Suprapubic skin (tissue), 4 donors: ENCODE data around the gene POLRMT. TPM values are rescaled to one million over a fixed set of nuclear protein-coding genes. Genes with fewer than 3 reads are reported as not detected.

Experiments used
- DNase-seq, 2 donors: peaks; one replicate each; pipeline ENCODE4 v3.0.0-alpha.2; 2019; ENCODE audit warnings: low spot score in 2 of 2
- H3K27ac ChIP-seq: fragments of 200-600 bp; sonication (generic); one replicate; pipeline ENCODE4 v1.5.1; 2019
- H3K27me3 ChIP-seq: fragments of 200-600 bp; sonication (generic); one replicate; pipeline ENCODE4 v1.5.1; 2019
- H3K36me3 ChIP-seq: fragments of 200-600 bp; sonication (generic); one replicate; pipeline ENCODE4 v1.5.1; 2019
- H3K4me1 ChIP-seq: fragments of 200-600 bp; sonication (generic); one replicate; pipeline ENCODE4 v1.5.1; 2019
- H3K4me3 ChIP-seq: fragments of 200-600 bp; sonication (generic); one replicate; pipeline ENCODE4 v1.5.1; 2019; ENCODE audit warnings: mild to moderate bottlenecking
- H3K9me3 ChIP-seq: fragments of 200-600 bp; sonication (generic); one replicate; pipeline ENCODE4 v1.5.1; 2019
- CTCF ChIP-seq, 2 donors: fragments of 200-600 bp in 1 of 2; fragments of 450-650 bp in 1 of 2; sonication (generic) in 1 of 2; IDR thresholded peaks; one replicate each; pipeline ENCODE4 v1.5.1; 2016 to 2019; ENCODE audit warnings: antibody characterized with exemption in 2 of 2, mild to moderate bottlenecking in 1 of 2, moderate library complexity in 1 of 2
- EP300 ChIP-seq: sonication (generic); formaldehyde crosslinking; IDR thresholded peaks from one replicate; pipeline ENCODE4 v1.6.1; 2017; ENCODE audit warnings: antibody characterized with exemption
- POLR2A ChIP-seq, 2 donors: fragments of 450-650 bp; IDR thresholded peaks; one replicate each; pipeline ENCODE4 v1.6.1; 2017; ENCODE audit warnings: antibody characterized with exemption in 2 of 2, mild to moderate bottlenecking in 2 of 2, moderate library complexity in 2 of 2
- POLR2AphosphoS5 ChIP-seq, 3 donors: sonication (generic); formaldehyde crosslinking; IDR thresholded peaks; one replicate each; pipeline ENCODE4 v1.6.1; 2017; ENCODE audit warnings: antibody characterized with exemption in 3 of 3
- WGBS: methylation state at CpG from one replicate; pipeline ENCODE4 v1.1.5; 2018; 5-methylcytosine and 5-hydroxymethylcytosine counted together
- total RNA-seq, 4 donors: library from RNA; depleted of rRNA; stranded (reverse); fragments of >200 nt; gene quantifications; one replicate each; pipeline ENCODE4 v1.1.0, GENCODE V29; 2016

The POLRMT gene
- total RNA-seq, 4 donors from 2014 or later = 26.0 to 60.4 (median 46.3) TPM

GRCh38 chr19:572743-573518 lies 60.4 kb downstream of the POLRMT start:
- TF ChIP-seq POLR2AphosphoS5 (IDR thresholded peaks at IDR 0.05) = no peak
- no peak for TF ChIP-seq CTCF (IDR thresholded peaks at IDR 0.05)
- TF ChIP-seq POLR2A (IDR thresholded peaks at IDR 0.05) = no peak
- TF ChIP-seq EP300 = no peak
- H3K27ac ChIP-seq = peak overlapping the region; percentile 84
- peak overlapping the region; percentile 91 for H3K4me3 ChIP-seq
- no peaks in the 10 kb centered on the region for H3K9me3 ChIP-seq
- peaks cover 5% of the 10 kb centered on the region for H3K36me3 ChIP-seq
- peaks cover 63% of the 10 kb centered on the region for H3K4me1 ChIP-seq
- H3K27me3 ChIP-seq = no peaks in the 10 kb centered on the region
- WGBS = under 1% methylated on average over 37 of the region's 55 CpGs
- peak in 1 of 2 donors; percentile 84 for DNase-seq

- DNase-seq = peak; percentile 99
- H3K4me1 ChIP-seq = peaks cover 56% of the 10 kb centered on the region
- no peaks in the 10 kb centered on the region for H3K27me3 ChIP-seq
- H3K4me3 ChIP-seq = peak within 1 kb of the TSS; percentile 91
- no peaks in the 10 kb centered on the region for H3K9me3 ChIP-seq
- under 1% methylated on average over 16 of the region's 79 CpGs for WGBS
- TF ChIP-seq POLR2A (IDR thresholded peaks at IDR 0.05) = peak; percentile 54 to 94
- TF ChIP-seq POLR2AphosphoS5 (IDR thresholded peaks at IDR 0.05) = peak in 2 of 3 donors; percentile 32 to 87
- TF ChIP-seq EP300 = no peak
- no peak for TF ChIP-seq CTCF (IDR thresholded peaks at IDR 0.05)
- H3K27ac ChIP-seq = peak within 1 kb of the TSS; percentile 84
- no peaks in the 10 kb centered on the region for H3K36me3 ChIP-seq
Measured at GRCh38 chr19:572140-572742, 61.1 kb downstream of the POLRMT start, which contains the start of gene BSG. TSS of gene BSG (plus strand) at chr19:572596. CDS start at chr19:572635, 39 bp downstream.

- H3K9me3 ChIP-seq = no peaks in the 10 kb centered on the region
- H3K36me3 ChIP-seq = no peaks in the 10 kb centered on the region
- H3K4me1 ChIP-seq = peaks cover 50% of the 10 kb centered on the region
- H3K27ac ChIP-seq = peak overlapping the region; percentile 84
- 0% methylated on average over 8 of the region's 14 CpGs for WGBS
- DNase-seq = peak in 1 of 2 donors; percentile 59
- no peak for TF ChIP-seq POLR2A (IDR thresholded peaks at IDR 0.05)
- no peak for TF ChIP-seq EP300
- no peak for TF ChIP-seq POLR2AphosphoS5 (IDR thresholded peaks at IDR 0.05)
- no peak for TF ChIP-seq CTCF (IDR thresholded peaks at IDR 0.05)
- no peaks in the 10 kb centered on the region for H3K27me3 ChIP-seq
- H3K4me3 ChIP-seq = peak overlapping the region; percentile 91
Measured at GRCh38 chr19:571566-571974, 61.8 kb downstream of the POLRMT start.

GRCh38 chr19:570937-571565 lies 62.3 kb downstream of the POLRMT start:
- H3K4me1 ChIP-seq = peaks cover 45% of the 10 kb centered on the region
- H3K4me3 ChIP-seq = peak overlapping the region; percentile 91
- DNase-seq = peak in 1 of 2 donors; percentile 76
- H3K27ac ChIP-seq = peak overlapping the region; percentile 84
- H3K9me3 ChIP-seq = no peaks in the 10 kb centered on the region
- H3K27me3 ChIP-seq = no peaks in the 10 kb centered on the region
- TF ChIP-seq EP300 (no peak), POLR2AphosphoS5 (IDR thresholded peaks at IDR 0.05) (peak in 1 of 3 donors; percentile 11)
- no peaks in the 10 kb centered on the region for H3K36me3 ChIP-seq
- 3% methylated on average over 39 of the region's 45 CpGs for WGBS

DNA sequence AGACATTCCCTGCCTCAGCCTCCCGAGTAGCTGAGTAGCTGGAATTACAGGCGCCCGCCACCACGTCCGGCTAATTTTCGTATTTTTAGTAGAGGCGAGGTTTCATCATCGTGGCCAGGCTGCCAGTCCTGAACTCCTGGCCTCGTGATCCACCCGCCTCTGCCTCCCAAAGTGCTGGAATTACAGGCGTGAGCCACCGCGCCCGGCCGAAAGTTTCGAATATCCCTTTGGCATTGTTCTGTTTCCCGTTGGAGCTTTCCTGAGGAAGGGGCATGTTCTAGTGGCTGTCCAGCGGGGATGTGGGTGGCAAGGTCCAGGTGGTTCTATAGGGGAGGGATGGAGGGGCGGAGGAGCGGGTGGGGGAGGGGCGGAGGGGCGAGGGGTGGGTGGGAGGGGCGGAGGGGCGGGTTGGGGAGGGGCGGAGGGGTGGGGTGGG lies 63.1 kb downstream of the POLRMT start:
- Histone ChIP-seq H3K4me1 (peaks cover 37% of the 10 kb centered on the region), H3K27me3 (no peaks in the 10 kb centered on the region), H3K4me3 (no peak overlapping the region), H3K27ac (no peak overlapping the region), H3K36me3 (no peaks in the 10 kb centered on the region), H3K9me3 (no peaks in the 10 kb centered on the region)
- TF ChIP-seq POLR2AphosphoS5 (IDR thresholded peaks at IDR 0.05) = no peak
- TF ChIP-seq EP300 = no peak
- TF ChIP-seq POLR2A (IDR thresholded peaks at IDR 0.05) = no peak
- no peak for TF ChIP-seq CTCF (IDR thresholded peaks at IDR 0.05)
- 83% methylated on average over 17 of the region's 25 CpGs for WGBS
- DNase-seq = peak in 1 of 2 donors; percentile 70
